ENCODE results near the gene CDC42EP1. TPM values are rescaled to one million over a fixed set of nuclear protein-coding genes. Genes with fewer than 3 reads are reported as not detected.

The CDC42EP1 gene
- total RNA-seq, 4 donors from 2014 or later: 19.0 to 37.7 (median 27.4) TPM

DNA sequence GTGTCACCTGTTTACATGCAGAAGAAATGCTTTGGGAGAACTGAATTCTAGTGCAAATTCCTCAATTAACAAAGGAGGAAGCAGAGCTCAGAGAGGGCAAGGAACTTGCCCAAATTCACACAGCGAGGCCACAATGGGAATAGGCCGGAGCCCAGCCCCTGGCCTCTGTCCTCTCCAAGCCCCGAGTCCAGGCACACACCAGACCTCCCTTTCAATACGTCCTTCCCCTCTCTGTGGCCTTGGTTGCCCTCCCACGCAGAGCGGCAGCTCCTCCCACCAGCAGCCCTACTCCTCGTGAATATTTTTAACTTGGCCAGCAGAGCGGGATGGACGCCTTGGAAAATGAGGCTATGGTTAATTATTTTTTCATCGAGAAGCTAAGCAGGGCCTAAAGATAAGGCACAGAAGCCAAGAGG, 39.5 kb upstream of the CDC42EP1 start:
- no peaks in the 10 kb centered on the region for H3K9me3 ChIP-seq
- H3K4me3 ChIP-seq: no peak overlapping the region
- peaks cover 92% of the 10 kb centered on the region for H3K27me3 ChIP-seq
- no CpG with 5 or more reads among the region's 10 CpGs for WGBS, 2 donors (ENCODE audit: low coverage in 1 of 2)
- H3K4me1 ChIP-seq: peaks cover 0 to 24% (median 2%) of the 10 kb centered on the region in 3 donors
- ATAC-seq: no peak
- H3K27ac ChIP-seq: no peak overlapping the region
- no peak for TF ChIP-seq POLR2A (IDR thresholded peaks at IDR 0.05)
- TF ChIP-seq POLR2AphosphoS5 (IDR thresholded peaks at IDR 0.05): no peak
- TF ChIP-seq EP300 (IDR thresholded peaks at IDR 0.05): no peak
- TF ChIP-seq, protein P1, sequence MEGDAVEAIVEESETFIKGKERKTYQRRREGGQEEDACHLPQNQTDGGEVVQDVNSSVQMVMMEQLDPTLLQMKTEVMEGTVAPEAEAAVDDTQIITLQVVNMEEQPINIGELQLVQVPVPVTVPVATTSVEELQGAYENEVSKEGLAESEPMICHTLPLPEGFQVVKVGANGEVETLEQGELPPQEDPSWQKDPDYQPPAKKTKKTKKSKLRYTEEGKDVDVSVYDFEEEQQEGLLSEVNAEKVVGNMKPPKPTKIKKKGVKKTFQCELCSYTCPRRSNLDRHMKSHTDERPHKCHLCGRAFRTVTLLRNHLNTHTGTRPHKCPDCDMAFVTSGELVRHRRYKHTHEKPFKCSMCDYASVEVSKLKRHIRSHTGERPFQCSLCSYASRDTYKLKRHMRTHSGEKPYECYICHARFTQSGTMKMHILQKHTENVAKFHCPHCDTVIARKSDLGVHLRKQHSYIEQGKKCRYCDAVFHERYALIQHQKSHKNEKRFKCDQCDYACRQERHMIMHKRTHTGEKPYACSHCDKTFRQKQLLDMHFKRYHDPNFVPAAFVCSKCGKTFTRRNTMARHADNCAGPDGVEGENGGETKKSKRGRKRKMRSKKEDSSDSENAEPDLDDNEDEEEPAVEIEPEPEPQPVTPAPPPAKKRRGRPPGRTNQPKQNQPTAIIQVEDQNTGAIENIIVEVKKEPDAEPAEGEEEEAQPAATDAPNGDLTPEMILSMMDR (IDR thresholded peaks at IDR 0.05): no peak
- H3K36me3 ChIP-seq: peaks cover 0 to 3% of the 10 kb centered on the region in 2 donors

DNA sequence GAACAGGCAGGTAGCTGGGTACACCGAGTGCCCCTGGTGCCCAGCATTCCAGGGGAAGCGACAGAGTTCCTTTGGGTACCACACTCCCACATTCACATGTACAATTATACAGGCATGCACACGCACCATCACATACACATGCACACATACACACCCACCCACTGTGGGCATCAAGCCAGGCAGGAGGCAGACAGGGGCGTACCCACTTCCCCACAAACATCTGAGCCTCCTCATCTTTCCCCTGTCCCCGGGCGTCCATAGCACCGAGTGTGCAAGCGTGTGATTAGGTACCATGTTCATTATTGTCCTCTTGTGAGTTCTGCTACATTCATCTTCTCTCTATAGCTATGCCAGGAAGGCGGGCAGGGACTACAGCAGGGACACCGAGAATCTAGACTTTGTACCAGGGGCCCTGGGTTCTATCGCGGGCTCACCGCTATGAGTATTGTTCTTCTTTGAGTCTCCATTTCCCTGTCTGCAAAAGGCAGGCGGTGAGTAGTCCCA, 39.0 kb upstream of the CDC42EP1 start:
- Histone ChIP-seq H3K9me3 (no peaks in the 10 kb centered on the region), H3K4me1 (peaks cover 0 to 24% (median 2%) of the 10 kb centered on the region in 3 donors), H3K27me3 (peaks cover 87% of the 10 kb centered on the region), H3K4me3 (no peak overlapping the region), H3K36me3 (no peaks in the 10 kb centered on the region), H3K27ac (no peak overlapping the region)
- TF ChIP-seq EP300 (IDR thresholded peaks at IDR 0.05) (no peak), POLR2A (IDR thresholded peaks at IDR 0.05) (no peak), POLR2AphosphoS5 (IDR thresholded peaks at IDR 0.05) (no peak)
- TF ChIP-seq, protein P1 (IDR thresholded peaks at IDR 0.05): no peak
- ATAC-seq: no peak
- WGBS, 2 donors (ENCODE audit: low coverage in 1 of 2): 52 to 76% methylated on average over 4 to 6 of the region's 14 CpGs

DNA sequence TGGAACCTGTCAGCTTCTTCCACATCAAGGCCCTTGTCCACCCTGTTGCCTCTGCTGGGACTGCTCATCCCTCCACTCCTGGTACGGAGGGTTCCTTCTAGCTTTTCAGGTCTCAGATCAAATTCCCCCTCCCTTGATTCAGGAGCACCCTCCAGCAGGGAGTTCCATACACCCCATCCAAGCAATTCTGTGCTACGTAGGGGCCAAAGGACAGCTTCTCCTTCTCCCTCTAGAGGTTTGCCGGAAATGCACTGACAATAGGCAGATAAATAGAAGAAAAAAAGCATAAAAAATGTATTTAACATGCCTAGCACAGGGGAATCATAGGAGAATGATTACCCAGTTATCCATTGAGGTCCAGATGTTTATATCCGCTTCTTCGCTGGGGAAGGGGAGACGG, 37.8 kb upstream of the CDC42EP1 start:
- Histone ChIP-seq H3K9me3 (no peaks in the 10 kb centered on the region), H3K27ac (no peak overlapping the region), H3K4me1 (peaks cover 0 to 24% (median 2%) of the 10 kb centered on the region in 3 donors), H3K27me3 (peaks cover 78% of the 10 kb centered on the region), H3K36me3 (no peaks in the 10 kb centered on the region), H3K4me3 (no peak overlapping the region)
- ATAC-seq: no peak
- 90 to 93% methylated on average over 3 to 5 of the region's 6 CpGs for WGBS, 2 donors (ENCODE audit: low coverage in 1 of 2)
- TF ChIP-seq POLR2AphosphoS5 (IDR thresholded peaks at IDR 0.05): no peak
- no peak for TF ChIP-seq EP300 (IDR thresholded peaks at IDR 0.05)
- TF ChIP-seq, protein P1 (IDR thresholded peaks at IDR 0.05): no peak
- TF ChIP-seq POLR2A (IDR thresholded peaks at IDR 0.05): no peak

DNA sequence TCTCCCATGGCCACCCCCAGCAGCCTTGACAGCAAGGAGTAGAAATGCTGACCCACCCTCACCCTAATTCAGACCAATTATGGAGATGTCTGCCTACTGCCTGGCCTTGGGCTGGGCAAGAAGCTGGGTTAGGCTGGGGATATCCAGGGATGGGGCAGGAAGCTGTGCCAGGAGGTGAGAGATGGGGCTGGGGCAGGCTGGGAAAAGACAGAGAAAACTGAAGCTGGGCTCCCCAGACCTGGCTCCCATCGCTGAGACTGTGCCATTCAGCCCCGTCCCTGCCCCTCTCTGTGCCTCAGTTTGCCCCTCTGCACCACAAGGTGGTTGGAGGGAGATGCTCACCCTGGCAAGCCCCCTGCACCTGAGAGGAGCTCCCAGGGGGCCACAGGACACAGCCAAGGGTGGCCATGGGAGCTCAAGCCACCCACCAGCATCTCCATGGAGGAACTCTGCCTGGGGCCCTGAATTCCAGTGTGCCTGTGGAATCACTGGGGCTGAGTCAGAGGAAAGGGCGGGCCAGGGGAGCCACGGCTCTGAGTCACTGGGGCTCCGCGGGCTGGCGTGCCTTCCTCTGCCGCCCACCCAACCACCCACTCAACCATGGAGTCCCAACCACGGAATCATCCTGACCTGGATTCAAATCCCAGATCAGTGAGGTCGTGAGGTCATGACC, 35.1 kb upstream of the CDC42EP1 start:
- peaks cover 63% of the 10 kb centered on the region for H3K27me3 ChIP-seq
- TF ChIP-seq EP300 (IDR thresholded peaks at IDR 0.05) (no peak), POLR2AphosphoS5 (IDR thresholded peaks at IDR 0.05) (peak; percentile 11)
- TF ChIP-seq, protein P1 (IDR thresholded peaks at IDR 0.05): no peak
- H3K9me3 ChIP-seq: no peaks in the 10 kb centered on the region
- peak overlapping the region in 1 of 4 donors; percentile 31 for H3K27ac ChIP-seq
- WGBS, 2 donors (ENCODE audit: low coverage in 1 of 2): 73% methylated on average over 2 of the region's 10 CpGs; no CpG with 5 or more reads in 1 of the 2 donors
- H3K36me3 ChIP-seq: no peaks in the 10 kb centered on the region
- ATAC-seq: peak; percentile 32
- peaks cover 0 to 6% (median 0%) of the 10 kb centered on the region in 3 donors for H3K4me1 ChIP-seq
- H3K4me3 ChIP-seq: no peak overlapping the region

All from gastroesophageal sphincter (tissue), 4 donors.